GM12878 (cell line): ENCODE data around the gene SEMA4A.

ENCODE experiments used
- CBX5 ChIP-seq: sonication (generic); IDR thresholded peaks from 2 replicates; pipeline ENCODE4 v1.6.1; 2016; ENCODE audit warnings: low read depth, moderate library complexity, mild to moderate bottlenecking, inconsistent platforms
- GABPA ChIP-seq: IDR thresholded peaks from 2 replicates; pipeline ENCODE4 v1.6.1; 2014; ENCODE audit warnings: antibody characterized with exemption, low read depth, mild to moderate bottlenecking, inconsistent platforms
- TAF1 ChIP-seq: IDR thresholded peaks from 2 replicates; pipeline ENCODE4 v1.6.1; 2011; ENCODE audit warnings: mild to moderate bottlenecking, low read depth, low read length, borderline replicate concordance
- TARDBP ChIP-seq: IDR thresholded peaks from 2 replicates; pipeline ENCODE4 v1.6.1; 2016; ENCODE audit warnings: borderline replicate concordance
- TBL1XR1 ChIP-seq: IDR thresholded peaks from 2 replicates; pipeline ENCODE4 v1.6.1; 2012; ENCODE audit warnings: low read depth, low read length, improper control_type of control experiment
- TF ChIP-seq, protein P1 (sequence below): IDR thresholded peaks from 2 replicates; pipeline ENCODE4 v1.6.1; 2012; ENCODE audit warnings: mild to moderate bottlenecking, low read depth, low read length
- TF ChIP-seq, protein P2 (sequence below), 3 experiments: IDR thresholded peaks in 2 of 3; conservative IDR thresholded peaks in 1 of 3; 2 replicates each; pipeline ENCODE4 v1.5.1; 2011; ENCODE audit warnings: low read depth in 3 of 3, low read length in 3 of 3, mild to moderate bottlenecking in 3 of 3, control low read depth in 2 of 3, moderate library complexity in 2 of 3, inconsistent platforms in 1 of 3, mixed read lengths in 1 of 3; ENCODE audit not compliant: control insufficient read depth in 2 of 3, insufficient read depth in 1 of 3; ENCODE audit errors: extremely low read depth in 1 of 3

GRCh38 chr1:156143765-156144489 lies 9.5 kb upstream of the SEMA4A start:
- TF ChIP-seq, protein P1, sequence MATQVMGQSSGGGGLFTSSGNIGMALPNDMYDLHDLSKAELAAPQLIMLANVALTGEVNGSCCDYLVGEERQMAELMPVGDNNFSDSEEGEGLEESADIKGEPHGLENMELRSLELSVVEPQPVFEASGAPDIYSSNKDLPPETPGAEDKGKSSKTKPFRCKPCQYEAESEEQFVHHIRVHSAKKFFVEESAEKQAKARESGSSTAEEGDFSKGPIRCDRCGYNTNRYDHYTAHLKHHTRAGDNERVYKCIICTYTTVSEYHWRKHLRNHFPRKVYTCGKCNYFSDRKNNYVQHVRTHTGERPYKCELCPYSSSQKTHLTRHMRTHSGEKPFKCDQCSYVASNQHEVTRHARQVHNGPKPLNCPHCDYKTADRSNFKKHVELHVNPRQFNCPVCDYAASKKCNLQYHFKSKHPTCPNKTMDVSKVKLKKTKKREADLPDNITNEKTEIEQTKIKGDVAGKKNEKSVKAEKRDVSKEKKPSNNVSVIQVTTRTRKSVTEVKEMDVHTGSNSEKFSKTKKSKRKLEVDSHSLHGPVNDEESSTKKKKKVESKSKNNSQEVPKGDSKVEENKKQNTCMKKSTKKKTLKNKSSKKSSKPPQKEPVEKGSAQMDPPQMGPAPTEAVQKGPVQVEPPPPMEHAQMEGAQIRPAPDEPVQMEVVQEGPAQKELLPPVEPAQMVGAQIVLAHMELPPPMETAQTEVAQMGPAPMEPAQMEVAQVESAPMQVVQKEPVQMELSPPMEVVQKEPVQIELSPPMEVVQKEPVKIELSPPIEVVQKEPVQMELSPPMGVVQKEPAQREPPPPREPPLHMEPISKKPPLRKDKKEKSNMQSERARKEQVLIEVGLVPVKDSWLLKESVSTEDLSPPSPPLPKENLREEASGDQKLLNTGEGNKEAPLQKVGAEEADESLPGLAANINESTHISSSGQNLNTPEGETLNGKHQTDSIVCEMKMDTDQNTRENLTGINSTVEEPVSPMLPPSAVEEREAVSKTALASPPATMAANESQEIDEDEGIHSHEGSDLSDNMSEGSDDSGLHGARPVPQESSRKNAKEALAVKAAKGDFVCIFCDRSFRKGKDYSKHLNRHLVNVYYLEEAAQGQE: no peak
- TF ChIP-seq, protein P2, sequence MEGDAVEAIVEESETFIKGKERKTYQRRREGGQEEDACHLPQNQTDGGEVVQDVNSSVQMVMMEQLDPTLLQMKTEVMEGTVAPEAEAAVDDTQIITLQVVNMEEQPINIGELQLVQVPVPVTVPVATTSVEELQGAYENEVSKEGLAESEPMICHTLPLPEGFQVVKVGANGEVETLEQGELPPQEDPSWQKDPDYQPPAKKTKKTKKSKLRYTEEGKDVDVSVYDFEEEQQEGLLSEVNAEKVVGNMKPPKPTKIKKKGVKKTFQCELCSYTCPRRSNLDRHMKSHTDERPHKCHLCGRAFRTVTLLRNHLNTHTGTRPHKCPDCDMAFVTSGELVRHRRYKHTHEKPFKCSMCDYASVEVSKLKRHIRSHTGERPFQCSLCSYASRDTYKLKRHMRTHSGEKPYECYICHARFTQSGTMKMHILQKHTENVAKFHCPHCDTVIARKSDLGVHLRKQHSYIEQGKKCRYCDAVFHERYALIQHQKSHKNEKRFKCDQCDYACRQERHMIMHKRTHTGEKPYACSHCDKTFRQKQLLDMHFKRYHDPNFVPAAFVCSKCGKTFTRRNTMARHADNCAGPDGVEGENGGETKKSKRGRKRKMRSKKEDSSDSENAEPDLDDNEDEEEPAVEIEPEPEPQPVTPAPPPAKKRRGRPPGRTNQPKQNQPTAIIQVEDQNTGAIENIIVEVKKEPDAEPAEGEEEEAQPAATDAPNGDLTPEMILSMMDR (IDR thresholded peaks at IDR 0.05 in 2 of 3, conservative IDR thresholded peaks at IDR 0.05 in 1 of 3; ENCODE audit: control insufficient read depth in 2 of 3, extremely low read depth in 1 of 3, insufficient read depth in 1 of 3, low read depth in 3 of 3, low read length in 3 of 3): no peak
- TF ChIP-seq TBL1XR1 (no peak), CBX5 (no peak), TAF1 (no peak), TARDBP (no peak), GABPA (no peak)
